GM21528 (cell line): ENCODE data around the gene COL4A1.

Experiments
- ATAC-seq: cut with Tn5 transposase; IDR thresholded peaks from one replicate; pipeline ENCODE4 v1.9.1; 2021; ENCODE audit warnings: mild to moderate bottlenecking, moderate library complexity; ENCODE audit not compliant: unreplicated experiment, low FRiP score

Gene COL4A1

DNA sequence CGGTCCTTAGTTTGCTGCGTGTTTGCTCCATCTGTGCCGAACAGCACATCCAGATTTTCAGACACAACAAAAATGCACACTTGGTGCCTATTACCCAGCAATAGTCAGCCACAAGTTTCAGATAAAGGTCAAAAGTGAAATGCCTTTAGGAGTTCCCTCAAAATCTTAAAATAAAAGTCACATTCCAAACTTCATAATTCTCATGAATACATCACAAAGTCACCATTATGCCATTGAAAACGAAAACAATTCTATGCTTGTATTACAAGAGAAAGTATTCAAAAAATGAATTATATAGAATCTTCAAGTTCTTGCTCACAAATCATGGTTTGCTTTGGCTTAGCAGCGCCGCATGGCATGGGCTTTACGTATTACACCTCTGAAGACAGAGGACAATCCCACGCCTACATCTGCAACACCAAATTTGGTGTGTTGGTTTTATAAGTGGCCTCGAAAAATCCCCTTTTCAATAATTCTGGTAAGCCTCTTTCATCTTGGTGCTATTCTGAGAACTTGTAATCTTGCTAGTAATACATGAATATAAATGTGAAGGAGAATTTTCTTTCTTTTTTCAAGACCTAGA is 26.6 kb downstream of the COL4A1 start:
- no peak for ATAC-seq

DNA sequence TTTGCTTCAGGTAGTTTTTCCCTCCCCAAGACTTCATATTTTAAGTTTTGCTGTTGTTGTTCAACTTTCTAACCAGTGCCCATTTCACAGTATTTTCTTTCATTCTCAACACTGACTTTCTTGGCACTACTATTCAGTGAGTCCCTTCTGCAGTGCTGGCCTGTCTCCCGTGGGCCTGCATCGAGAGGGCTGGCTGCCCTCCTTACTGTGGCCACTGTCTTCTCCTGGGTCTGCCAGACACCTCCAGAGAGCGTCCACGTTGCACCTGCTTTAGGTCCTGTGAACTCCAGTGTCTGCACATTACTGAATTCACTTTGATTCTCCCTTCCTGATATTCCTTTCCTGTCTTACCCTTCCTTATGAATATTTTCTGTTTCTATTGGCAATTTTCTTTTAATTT is 27.3 kb downstream of the COL4A1 start:
- no peak for ATAC-seq

DNA sequence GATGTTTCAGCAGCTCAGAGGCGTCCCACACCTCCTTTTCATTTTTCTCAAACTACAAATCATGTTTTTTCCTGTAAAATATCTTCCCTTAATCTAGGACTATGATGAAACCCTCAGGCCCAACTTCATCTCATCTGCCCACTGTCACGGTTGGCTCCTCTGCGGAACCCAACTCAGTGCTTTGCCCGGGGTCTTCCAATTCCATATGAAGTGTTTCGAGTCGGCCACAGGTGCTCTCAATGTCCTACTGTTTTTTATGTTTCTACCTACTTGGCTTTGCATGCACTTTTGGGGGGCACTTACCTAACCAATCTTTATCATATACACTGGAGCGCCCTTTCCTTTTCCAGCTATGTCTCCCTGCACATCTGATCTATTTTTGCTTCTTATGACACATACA is 28.1 kb downstream of the COL4A1 start:
- ATAC-seq = no peak

DNA sequence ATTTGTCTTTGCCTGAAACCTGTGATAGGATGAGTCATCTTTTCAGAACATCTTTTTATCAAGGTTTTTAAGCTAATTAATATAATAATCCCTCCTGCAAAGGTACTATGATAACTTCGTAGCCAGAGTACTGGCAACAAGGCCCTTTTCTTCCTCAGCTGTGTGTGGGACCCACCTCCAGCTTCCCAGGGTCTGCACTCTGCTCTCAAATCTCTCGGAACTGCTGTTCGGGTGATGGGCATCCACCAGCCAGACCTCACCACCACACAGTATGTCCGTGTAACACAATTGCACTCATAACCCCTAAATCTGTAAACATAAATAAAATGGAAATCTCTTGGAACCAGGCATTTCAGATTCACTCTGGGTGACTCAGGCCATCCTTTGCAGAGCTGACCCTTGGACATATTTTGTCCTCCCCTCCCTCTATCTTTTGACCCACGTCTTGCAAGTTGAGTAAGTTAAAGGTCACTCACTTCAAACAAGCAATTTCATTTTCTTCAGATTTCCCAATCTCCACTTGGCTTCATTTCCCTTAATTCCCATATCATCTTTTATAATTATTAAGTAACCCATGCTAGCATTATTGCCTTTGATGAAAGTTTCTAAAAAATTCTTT is 29.5 kb downstream of the COL4A1 start:
- ATAC-seq = no peak

DNA sequence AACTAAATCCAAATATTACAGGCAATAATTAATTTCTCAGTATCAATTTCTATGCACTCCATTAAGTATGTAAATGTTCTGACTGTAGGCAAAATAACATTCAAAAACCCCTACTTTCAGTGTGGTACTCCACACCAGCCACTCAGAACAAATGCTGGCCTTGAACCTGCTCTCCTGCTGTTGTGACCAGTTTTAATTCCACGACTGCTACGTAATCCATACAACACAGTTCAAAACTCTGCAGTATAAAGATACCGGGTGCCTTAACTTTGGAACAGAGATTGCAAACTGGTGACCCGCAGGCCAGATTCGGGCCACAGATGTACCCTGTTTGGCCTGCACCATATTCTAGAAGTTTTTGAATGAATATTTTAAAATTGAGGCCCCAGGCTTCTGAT is 30.4 kb downstream of the COL4A1 start:
- ATAC-seq = no peak

DNA sequence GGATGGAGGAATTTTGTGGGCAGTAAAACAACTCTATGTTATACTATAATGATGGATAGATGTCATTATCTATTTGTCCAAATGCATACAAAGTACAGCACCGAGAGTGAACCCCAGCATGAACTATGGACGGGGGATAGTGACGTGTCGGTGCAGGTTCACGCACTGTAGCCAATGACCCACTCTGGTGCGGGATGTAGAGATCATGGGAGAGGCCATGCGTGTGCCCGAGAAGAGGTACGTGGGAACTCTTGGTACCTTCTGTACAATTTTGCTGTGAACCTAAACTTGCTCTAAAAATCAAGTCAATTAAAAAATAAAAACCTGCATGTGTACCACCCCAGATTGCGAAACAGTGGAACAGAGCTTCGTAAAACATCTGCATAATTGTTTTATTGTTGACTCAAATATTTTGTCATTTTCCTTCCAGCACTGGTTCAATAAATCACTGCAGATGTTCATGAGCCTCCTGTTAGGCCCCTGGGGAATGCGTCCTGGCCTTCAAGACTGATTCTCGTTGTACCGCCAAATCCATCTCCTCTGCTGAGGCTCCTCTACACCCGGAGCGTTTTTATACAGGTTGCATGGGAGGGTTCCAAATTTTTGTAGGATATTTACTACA is 30.9 kb downstream of the COL4A1 start:
- no peak for ATAC-seq

DNA sequence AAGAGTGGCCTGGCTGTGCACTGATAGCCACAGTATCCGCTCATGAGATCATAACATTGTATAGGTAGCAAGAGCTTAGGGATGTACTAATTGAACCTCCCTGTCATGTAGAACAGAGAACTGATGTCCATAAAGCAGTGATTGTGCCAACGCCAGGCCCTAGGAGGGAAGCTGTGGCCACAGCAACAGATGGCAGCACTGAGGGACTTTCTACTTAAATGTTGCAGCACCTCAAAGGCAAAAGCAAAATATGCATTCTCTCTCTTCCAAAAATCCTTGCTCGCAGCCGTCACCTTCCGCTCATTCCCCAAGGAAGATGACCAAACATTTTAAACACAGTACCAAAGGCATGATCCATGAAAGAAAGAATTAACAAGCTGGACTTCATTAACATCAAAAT is 32.3 kb downstream of the COL4A1 start:
- no peak for ATAC-seq

DNA sequence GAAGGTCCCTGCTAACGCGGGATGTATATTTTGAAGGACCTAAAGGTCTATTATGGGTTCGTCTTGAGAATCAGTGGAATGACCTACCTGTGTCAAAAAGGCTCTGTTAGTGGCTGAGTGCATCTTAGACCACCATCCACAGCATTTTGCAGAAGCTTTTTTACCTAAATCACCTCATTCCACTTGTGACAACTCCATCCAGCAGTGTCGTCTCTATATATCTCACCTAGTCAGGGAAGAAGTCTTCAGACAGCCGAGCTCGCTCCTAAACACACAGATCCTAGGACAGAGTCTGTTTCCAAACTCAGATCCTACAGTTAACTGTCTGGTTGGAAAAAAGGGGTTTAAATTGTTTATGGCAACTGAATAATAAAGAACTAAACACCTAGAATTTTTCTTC is 33.7 kb downstream of the COL4A1 start:
- ATAC-seq = no peak

DNA sequence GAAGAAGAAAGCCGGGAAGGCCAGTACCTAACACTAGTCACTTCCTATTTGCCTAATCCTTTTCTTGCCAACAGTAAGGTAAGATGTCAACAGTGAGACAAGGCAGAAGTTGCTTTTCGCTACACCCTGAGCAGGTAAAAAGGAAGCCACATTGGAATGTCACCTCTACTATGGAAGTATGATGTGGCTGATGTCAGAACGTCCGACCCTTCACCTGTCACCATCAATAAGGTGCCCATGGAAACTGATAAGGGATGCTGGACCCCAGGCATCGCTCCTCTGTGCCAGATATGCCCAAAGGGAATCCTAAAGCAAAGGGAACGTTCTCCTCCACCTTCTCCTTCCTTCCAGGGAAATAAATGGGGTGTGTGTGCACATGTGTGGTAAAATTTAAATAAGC is 34.3 kb downstream of the COL4A1 start:
- no peak for ATAC-seq

DNA sequence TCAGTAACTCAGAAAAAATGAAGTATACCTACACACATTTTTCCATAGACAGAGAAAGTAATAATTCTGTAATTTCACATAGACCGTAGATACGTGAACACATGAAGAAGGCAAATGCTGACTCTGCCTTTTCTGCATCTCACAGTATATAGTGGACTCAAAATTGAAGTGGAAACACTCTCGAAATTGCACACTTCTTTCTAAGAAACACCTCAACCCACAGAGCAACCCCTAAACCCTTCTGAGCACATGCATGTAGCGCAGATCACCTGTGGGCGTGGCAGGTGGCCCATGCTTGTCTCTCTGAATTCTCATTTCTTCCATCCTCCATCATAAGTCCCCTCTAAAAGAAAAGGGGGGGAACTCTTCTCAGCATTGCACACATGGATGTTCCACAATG is 34.7 kb downstream of the COL4A1 start:
- no peak for ATAC-seq

DNA sequence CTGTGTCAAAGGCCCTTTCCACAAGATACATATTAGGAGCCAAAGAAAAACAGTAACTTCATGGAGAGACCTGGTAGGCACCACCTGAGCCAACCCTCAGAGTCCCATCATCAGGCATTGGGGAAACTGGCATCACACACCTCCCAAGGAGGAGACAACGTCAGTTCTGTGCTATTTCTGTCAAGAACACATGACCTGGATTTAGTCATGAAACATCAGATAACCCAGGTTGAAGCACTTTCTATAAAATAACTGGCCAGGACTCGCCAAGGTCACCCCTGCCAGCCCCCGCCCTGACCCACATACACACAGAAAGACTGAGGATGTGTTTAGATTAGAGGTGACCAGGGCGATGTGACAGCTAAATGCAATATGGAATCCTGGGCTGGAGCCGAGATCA is 35.6 kb downstream of the COL4A1 start:
- no peak for ATAC-seq

DNA sequence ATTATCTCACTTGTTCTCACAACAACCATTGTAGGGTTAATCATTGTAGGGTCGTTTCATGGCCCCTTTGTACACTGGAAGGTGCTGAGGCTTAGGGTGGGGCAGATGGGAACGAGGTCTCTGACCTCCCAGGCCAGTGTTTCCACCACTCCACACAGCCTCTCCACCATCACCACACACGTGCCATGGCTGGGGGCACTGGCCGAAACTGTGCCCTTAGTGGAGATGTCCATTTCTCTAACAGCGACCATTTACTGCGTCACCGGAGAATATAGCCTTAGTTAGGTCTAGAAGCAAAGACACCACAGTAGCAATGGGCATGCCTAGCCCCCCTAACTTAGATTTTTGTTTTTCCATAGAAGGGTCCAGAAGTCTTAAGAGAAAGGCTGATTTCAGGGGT is 36.5 kb downstream of the COL4A1 start:
- no peak for ATAC-seq

DNA sequence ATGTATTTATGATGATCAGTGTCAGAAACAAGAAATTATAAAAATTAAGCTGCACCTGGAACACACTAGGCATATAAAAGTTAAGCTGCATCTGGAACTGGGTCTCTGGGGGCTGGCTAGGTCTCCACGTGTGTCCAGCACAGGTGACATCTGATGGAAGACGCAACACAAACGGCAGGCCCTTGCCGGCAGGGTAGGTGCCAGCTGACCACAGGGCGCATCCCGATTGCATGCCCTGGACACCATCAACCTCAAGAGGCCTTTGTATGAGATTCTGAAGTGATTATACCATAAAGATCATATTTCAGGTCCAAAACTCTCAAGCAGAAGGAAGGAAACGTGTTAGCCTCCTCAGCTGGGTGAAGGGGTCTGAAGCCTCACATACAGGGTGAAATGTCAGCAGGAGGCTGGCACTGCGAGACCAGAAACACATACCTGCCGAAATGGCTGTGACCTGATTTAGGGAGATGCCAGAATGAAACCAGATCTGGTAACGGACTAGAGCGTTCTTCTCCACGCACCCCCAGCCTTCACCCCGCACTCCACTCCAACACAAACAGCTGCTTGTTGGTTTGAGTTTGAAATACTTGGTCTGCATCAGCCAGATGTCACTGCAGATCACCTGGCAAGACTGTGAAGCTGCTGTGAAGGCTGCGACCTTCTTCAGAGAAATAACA is 37.3 kb downstream of the COL4A1 start:
- no peak for ATAC-seq

DNA sequence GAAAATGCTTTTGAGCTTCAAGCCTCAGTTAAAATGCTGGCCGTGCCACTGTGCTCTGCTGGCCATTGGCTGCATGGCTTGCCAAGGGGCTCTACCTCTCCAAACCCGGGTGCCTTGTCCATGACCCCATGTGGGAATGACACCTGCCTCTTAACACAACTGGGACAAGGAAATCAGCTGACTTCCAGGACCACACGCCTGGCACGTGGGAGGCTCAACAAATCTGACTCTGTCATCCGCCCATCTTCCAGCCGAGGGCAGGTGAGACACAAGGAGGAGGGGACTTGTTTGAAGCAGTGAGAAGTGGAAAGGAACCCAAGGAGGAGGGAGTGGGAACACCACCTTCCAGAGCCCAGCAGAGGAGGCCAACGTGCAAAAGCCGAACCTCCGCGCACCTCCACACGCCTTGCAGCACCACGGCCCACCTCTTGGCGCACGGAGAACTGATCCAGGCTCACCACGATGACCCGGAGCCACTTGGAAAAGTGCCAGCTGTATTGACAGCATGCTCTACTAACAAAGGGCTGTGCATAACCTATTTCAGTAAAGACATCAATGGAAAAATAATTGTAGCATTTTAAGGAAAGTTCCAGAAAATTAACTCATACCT is 38.3 kb downstream of the COL4A1 start:
- no peak for ATAC-seq

DNA sequence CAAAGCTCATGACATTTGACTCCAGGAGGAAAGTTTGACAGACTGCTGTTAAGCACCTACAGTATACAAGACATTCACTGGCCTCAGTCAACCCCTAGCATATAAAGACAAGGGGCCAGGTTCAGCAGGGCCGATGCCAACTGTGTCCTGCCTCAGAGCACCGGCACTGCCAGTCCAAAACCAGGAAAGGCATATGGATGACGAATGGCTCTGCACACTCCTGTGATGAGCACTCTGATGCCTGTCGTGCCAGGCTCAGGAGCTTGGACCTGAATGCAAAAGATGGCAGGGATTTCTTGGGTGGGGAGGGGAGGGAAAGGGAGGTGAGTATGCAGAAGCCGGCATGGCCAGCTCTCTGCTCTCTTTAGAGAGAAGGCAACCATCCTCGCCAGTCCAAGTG is 38.9 kb downstream of the COL4A1 start:
- no peak for ATAC-seq

DNA sequence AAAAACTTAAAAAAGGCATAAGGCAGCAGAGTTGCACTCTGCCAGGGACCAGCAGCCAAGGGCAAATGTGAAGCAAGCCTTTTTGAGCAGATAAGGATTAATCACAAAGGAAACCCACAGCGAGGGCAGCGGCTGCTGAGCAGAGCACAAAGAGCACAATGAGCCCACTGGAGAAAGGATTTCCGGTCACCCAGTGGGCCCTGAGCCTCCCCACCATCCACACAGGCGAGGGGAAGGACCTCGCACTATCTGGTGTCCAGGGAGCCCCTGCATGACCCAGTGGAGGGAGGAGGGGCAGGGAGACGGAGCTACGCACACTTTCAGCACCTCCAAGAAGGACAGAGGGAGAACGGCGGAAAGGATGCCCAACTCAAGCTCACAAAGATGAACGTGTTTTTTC is 40.0 kb downstream of the COL4A1 start:
- no peak for ATAC-seq

DNA sequence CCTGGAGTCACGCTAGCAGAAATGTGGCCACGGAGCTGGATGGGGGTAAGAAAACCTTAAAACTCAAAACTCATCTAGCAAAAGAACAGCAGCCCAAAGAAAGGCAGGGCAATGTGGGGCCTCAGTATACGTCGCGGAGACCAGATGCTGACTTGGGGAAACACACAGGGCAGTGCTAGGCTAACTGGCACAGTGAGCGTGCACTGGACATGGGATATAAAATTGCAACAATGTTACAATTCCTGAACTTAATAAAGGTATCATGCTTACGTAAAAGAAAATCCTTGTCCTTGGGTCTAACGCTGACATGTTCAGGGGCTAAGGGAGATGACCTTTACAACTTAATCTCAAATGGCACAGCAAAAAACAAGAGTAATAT is 40.5 kb downstream of the COL4A1 start:
- no peak for ATAC-seq

DNA sequence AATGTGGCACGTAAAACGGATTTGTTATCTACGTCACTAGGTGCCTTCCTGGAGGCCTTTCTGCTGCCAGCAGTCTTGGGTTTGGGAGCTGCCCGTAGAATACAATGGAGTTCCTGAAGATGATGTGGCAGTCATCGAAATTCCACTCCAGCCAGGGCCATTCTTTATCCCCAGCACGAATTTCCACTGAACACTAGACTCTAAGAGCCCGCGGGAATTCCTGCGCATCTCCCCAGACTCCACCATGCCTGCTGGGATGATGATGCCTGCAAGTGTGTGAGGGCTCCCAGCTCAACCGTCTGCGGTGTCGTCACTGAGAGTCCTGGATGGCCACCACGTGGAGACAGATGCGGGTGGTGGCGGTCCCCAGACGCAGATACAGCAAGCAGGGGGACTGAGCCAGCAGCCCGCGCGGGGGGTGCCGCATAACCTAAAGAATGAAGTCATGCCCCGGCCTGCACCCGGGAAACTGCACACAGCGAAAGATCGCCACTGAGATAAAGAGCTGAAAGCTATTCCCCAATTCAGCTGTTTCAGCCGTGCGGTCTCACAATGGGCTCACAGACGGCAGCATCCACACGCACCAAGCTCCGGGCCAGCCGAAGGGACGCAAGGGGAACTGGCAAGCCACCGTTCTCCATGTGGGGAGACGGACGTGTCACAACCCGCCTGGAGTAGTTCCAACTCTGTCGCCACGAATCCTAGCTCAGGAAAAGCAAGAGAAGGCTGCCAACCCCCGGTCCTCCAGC is 41.1 kb downstream of the COL4A1 start:
- no peak for ATAC-seq

DNA sequence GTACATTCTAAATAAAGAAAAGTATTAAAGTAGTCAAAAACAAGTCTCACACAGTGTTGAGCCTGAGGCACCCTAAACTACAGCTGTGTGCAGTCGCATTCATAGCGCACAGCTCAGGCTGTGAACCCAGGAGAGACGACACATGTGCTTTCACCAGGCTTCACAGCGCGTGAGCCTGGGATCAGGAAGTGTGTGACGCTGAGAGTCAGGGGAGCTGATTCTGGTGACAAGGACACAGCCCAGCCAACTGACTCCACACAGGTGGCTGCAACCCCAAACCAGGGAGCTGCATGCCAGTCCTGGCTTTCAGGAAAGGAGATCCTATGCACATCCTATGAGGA is 41.6 kb downstream of the COL4A1 start:
- ATAC-seq = no peak

DNA sequence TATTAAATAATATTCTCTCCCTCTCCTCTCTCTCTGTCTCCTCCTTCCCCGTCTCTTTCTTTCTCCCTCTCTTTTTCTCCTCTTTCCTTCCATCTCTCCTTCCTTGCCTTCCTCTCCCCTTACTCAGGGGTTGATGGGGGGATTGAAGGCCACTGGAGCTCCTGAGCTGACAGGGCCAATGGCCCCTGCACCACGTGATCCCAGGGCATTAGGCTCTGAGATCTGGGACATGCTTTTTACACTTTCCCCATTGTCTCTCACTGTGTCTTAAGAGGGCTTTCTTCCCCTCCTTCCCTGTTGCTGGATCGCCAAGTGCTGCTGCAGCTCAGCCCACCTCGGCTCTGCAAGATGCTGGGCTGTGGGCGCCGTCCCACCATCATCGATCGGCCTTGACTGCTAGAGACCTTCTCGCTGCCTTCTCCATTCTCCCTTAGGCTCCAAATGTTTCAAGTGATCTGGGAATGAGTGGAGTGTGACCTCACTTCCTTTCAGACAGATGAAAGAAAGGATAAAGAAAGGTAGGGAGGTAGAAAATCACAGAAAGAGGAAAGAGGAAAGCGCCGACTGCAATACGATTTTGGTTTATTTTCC is 42.2 kb downstream of the COL4A1 start:
- no peak for ATAC-seq

DNA sequence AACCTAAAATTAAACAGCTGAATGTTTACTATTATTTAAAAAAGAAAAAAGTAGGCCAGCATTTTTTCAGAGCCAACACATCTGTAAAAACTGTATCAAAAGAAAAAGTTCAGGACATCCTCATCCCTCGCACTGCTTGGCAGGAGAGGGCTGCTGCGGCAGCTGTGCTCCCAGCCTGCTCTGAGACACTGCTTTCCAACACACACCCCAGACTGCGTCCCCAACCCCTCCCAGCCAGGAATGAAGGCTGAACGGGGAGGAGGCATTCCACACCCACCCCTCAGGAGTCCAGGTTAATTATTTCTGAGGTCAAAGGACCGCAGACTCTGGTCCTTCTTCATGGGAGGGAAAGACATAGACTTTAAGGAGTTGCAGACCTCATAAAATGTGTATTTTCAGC is 43.1 kb downstream of the COL4A1 start:
- no peak for ATAC-seq
